GM18499 (cell line): ENCODE data around the gene ARL2BP.
"Not testable (repeated sequence)": the region's sequence is repeated elsewhere in the genome, so short reads cannot be mapped to it uniquely, and the experiment has no call there.

Source experiments
- ATAC-seq: cut with Tn5 transposase; IDR thresholded peaks from one replicate; pipeline ENCODE4 v1.9.1; 2021; ENCODE audit warnings: moderate number of reproducible peaks; ENCODE audit not compliant: insufficient read depth, unreplicated experiment

Gene ARL2BP

GRCh38 chr16:57244767-57245471 lies at the start of gene ARL2BP:
Gene ARL2BP (plus strand): TSS chr16:57245259. CDS start chr16:57245368, 109 bp downstream.
- peak; percentile 73 for ATAC-seq

- ATAC-seq: no peak
Measured at GRCh38 chr16:57196286-57196685, 48.8 kb upstream of the ARL2BP start.

- ATAC-seq: no peak
Measured at GRCh38 chr16:57196753-57197152, 48.3 kb upstream of the ARL2BP start.

GRCh38 chr16:57200321-57200720 lies 44.7 kb upstream of the ARL2BP start:
- ATAC-seq: not testable (repeated sequence)

GRCh38 chr16:57200926-57201325 lies 44.1 kb upstream of the ARL2BP start:
- not testable (repeated sequence) for ATAC-seq

GRCh38 chr16:57202095-57202886 lies 42.8 kb upstream of the ARL2BP start:
- no peak for ATAC-seq

- ATAC-seq: no peak
Measured at GRCh38 chr16:57203451-57203850, 41.6 kb upstream of the ARL2BP start.

- ATAC-seq: no peak
Measured at GRCh38 chr16:57204675-57205074, 40.4 kb upstream of the ARL2BP start.

GRCh38 chr16:57208926-57209325 lies 36.1 kb upstream of the ARL2BP start:
- no peak for ATAC-seq

GRCh38 chr16:57209780-57210179 lies 35.3 kb upstream of the ARL2BP start:
- ATAC-seq: no peak

GRCh38 chr16:57213462-57213861 lies 31.6 kb upstream of the ARL2BP start:
- ATAC-seq: no peak

GRCh38 chr16:57216968-57217367 lies 28.1 kb upstream of the ARL2BP start:
- ATAC-seq: no peak

- no peak for ATAC-seq
Measured at GRCh38 chr16:57223057-57223456, 22.0 kb upstream of the ARL2BP start.

- ATAC-seq: no peak
Measured at GRCh38 chr16:57224651-57225335, 20.3 kb upstream of the ARL2BP start.

- ATAC-seq: no peak
Measured at GRCh38 chr16:57225978-57226377, 19.1 kb upstream of the ARL2BP start.

GRCh38 chr16:57226701-57227621 lies 18.1 kb upstream of the ARL2BP start:
- no peak for ATAC-seq

GRCh38 chr16:57229079-57229478 lies 16.0 kb upstream of the ARL2BP start:
- ATAC-seq: no peak

- no peak for ATAC-seq
Measured at GRCh38 chr16:57231821-57232350, 13.2 kb upstream of the ARL2BP start.

- no peak for ATAC-seq
Measured at GRCh38 chr16:57233944-57234706, 10.9 kb upstream of the ARL2BP start.
